ENCODE measurements around the gene DGKB. TPM values are rescaled to one million over a fixed set of nuclear protein-coding genes. Genes with fewer than 3 reads are reported as not detected.

Gene DGKB
- total RNA-seq, 4 donors from 2014 or later, result 0.27 to 0.88 (median 0.76) TPM; not detected in 1

GRCh38 chr7:14688208-14688607 is 214.3 kb downstream of the DGKB start:
- H3K9me3 ChIP-seq, result no peaks in the 10 kb centered on the region
- H3K4me1 ChIP-seq, result no peaks in the 10 kb centered on the region
- H3K27me3 ChIP-seq, result no peaks in the 10 kb centered on the region
- no peak for DNase-seq
- H3K36me3 ChIP-seq, result no peaks in the 10 kb centered on the region
- TF ChIP-seq CTCF (IDR thresholded peaks at IDR 0.05), result no peak
- TF ChIP-seq POLR2A (IDR thresholded peaks at IDR 0.05), result no peak
- no peak overlapping the region for H3K27ac ChIP-seq
- H3K4me3 ChIP-seq, result no peak overlapping the region

GRCh38 chr7:14687777-14688176 is 214.8 kb downstream of the DGKB start:
- no peak overlapping the region for H3K4me3 ChIP-seq
- H3K4me1 ChIP-seq, result no peaks in the 10 kb centered on the region
- H3K36me3 ChIP-seq, result no peaks in the 10 kb centered on the region
- no peak for DNase-seq
- H3K9me3 ChIP-seq, result no peaks in the 10 kb centered on the region
- H3K27me3 ChIP-seq, result no peaks in the 10 kb centered on the region
- TF ChIP-seq POLR2A (IDR thresholded peaks at IDR 0.05) (no peak), CTCF (IDR thresholded peaks at IDR 0.05) (no peak)
- H3K27ac ChIP-seq, result no peak overlapping the region

GRCh38 chr7:14687241-14687640 is 215.3 kb downstream of the DGKB start:
- DNase-seq, result no peak
- Histone ChIP-seq H3K27me3 (no peaks in the 10 kb centered on the region), H3K36me3 (no peaks in the 10 kb centered on the region), H3K4me1 (no peaks in the 10 kb centered on the region), H3K27ac (no peak overlapping the region), H3K9me3 (no peaks in the 10 kb centered on the region), H3K4me3 (no peak overlapping the region)
- no peak for TF ChIP-seq CTCF (IDR thresholded peaks at IDR 0.05)

GRCh38 chr7:14685167-14685566 is 217.4 kb downstream of the DGKB start:
- Histone ChIP-seq H3K4me1 (no peaks in the 10 kb centered on the region), H3K4me3 (no peak overlapping the region), H3K27ac (no peak overlapping the region), H3K9me3 (no peaks in the 10 kb centered on the region), H3K27me3 (no peaks in the 10 kb centered on the region), H3K36me3 (no peaks in the 10 kb centered on the region)
- no peak for TF ChIP-seq POLR2A (IDR thresholded peaks at IDR 0.05)
- no peak for TF ChIP-seq CTCF (IDR thresholded peaks at IDR 0.05)
- no peak for DNase-seq

- no peaks in the 10 kb centered on the region for H3K27me3 ChIP-seq
- H3K4me3 ChIP-seq, result no peak overlapping the region
These were observed 219.6 kb downstream of the DGKB start for GRCh38 chr7:14682910-14683465.

More at GRCh38 chr7:14682910-14683465, 219.6 kb downstream of the DGKB start:
- no peak overlapping the region for H3K27ac ChIP-seq
- H3K4me1 ChIP-seq, result no peaks in the 10 kb centered on the region
- no peaks in the 10 kb centered on the region for H3K9me3 ChIP-seq
- no peaks in the 10 kb centered on the region for H3K36me3 ChIP-seq
- TF ChIP-seq CTCF (IDR thresholded peaks at IDR 0.05) (no peak), POLR2A (IDR thresholded peaks at IDR 0.05) (no peak)
- no peak for DNase-seq
